Endothelial cell of umbilical vein (primary cell): ENCODE results near the gene ZNF814. TPM values are rescaled to one million over a fixed set of nuclear protein-coding genes. Genes with fewer than 3 reads are reported as not detected.

Source experiments
- BruUV-seq: library from RNA; stranded (reverse); fragments of 400-500 nt; replicated peaks from 2 replicates; lab custom pipeline; 2021; lab: Mats Ljungman, UMichigan
- CTCF ChIA-PET: fragments of 300-600, 350-600 bp; sonication (Branson Sonifier 250); formaldehyde crosslinking; loops from one replicate; lab custom pipeline; 2021; ENCODE audit warnings: antibody characterized with exemption, inconsistent platforms; lab: Charles Lee
- POLR2A ChIA-PET: fragments of 300-600, 350-600 bp; sonication (Branson Sonifier 250); formaldehyde crosslinking; loops from one replicate; lab custom pipeline; 2021; ENCODE audit warnings: antibody characterized with exemption, inconsistent platforms; lab: Charles Lee
- DNase-seq: peaks from one replicate; pipeline ENCODE4 v3.0.0-alpha.2; 2011; ENCODE audit warnings: low read depth, low spot score
- FAIRE-seq: peaks from 2 replicates; lab custom pipeline; 2011; peaks lifted over from hg19 to GRCh38; lab: Jason Lieb, UNC
- H2AFZ ChIP-seq: 2 replicates; pipeline ENCODE4 v1.6.0; 2012; ENCODE audit warnings: low read depth, low read length, control low read depth, inconsistent platforms
- H3K27ac ChIP-seq: 2 replicates; pipeline ENCODE4 v1.5.1; 2011; ENCODE audit warnings: low read depth, mild to moderate bottlenecking, control low read depth, low read length, moderate library complexity; ENCODE audit not compliant: insufficient read depth
- H3K27me3 ChIP-seq, 2 experiments: 2 replicates each; pipeline versions ENCODE4 v1.6.0 to v1.6.1; 2011; ENCODE audit warnings: low read length in 2 of 2, mixed read lengths in 1 of 2; ENCODE audit not compliant: control insufficient read depth in 2 of 2, insufficient read depth in 2 of 2
- H3K36me3 ChIP-seq, 2 experiments: 2 replicates in 1 of 2; 3 replicates in 1 of 2; pipeline ENCODE4 v1.5.1; 2011; ENCODE audit warnings: low read length in 2 of 2, mild to moderate bottlenecking in 1 of 2, moderate library complexity in 1 of 2; ENCODE audit not compliant: control insufficient read depth in 2 of 2, insufficient read depth in 2 of 2; ENCODE audit errors: extremely low read depth in 1 of 2
- H3K4me1 ChIP-seq: 3 replicates; pipeline ENCODE4 v1.5.1; 2011; ENCODE audit warnings: mild to moderate bottlenecking, low read length; ENCODE audit not compliant: control insufficient read depth, insufficient read depth; ENCODE audit errors: extremely low read depth
- H3K4me2 ChIP-seq: 2 replicates; pipeline ENCODE4 v1.6.1; 2011; ENCODE audit warnings: low read length, control low read depth, mixed read lengths; ENCODE audit not compliant: insufficient read depth
- H3K4me3 ChIP-seq, 3 experiments: fragments of 200-600 bp in 1 of 3; sonication (generic), shearing (Covaris generic) in 1 of 3; replicated peaks in 1 of 3; 2 replicates each; pipeline ENCODE4 v1.5.1; 2011 to 2016; ENCODE audit warnings: control low read depth in 3 of 3, low read length in 3 of 3, mild to moderate bottlenecking in 2 of 3, inconsistent platforms in 1 of 3, low read depth in 1 of 3, moderate library complexity in 1 of 3; ENCODE audit not compliant: insufficient read depth in 1 of 3
- H3K79me2 ChIP-seq: 2 replicates; pipeline ENCODE4 v1.6.0; 2012; ENCODE audit warnings: low read length, inconsistent platforms; ENCODE audit not compliant: control insufficient read depth, insufficient read depth
- H3K9ac ChIP-seq: replicated peaks from 2 replicates; pipeline ENCODE3; 2011; ENCODE audit warnings: low read length, control low read depth; ENCODE audit not compliant: insufficient read depth; ENCODE audit errors: extremely low read depth
- H3K9me1 ChIP-seq: replicated peaks from 3 replicates; pipeline ENCODE4 v1.6.0; 2011; ENCODE audit warnings: mild to moderate bottlenecking, low read length; ENCODE audit not compliant: control insufficient read depth, insufficient read depth; ENCODE audit errors: extremely low read depth
- H3K9me3 ChIP-seq: replicated peaks from 2 replicates; pipeline ENCODE4 v1.5.1; 2012; ENCODE audit warnings: low read length, inconsistent platforms; ENCODE audit not compliant: control insufficient read depth, insufficient read depth
- H4K20me1 ChIP-seq: replicated peaks from 2 replicates; pipeline ENCODE3; 2011; ENCODE audit warnings: mild to moderate bottlenecking, low read length; ENCODE audit not compliant: control insufficient read depth, insufficient read depth; ENCODE audit errors: extremely low read depth
- EZH2 ChIP-seq: IDR thresholded peaks from 2 replicates; pipeline ENCODE4 v1.6.1; 2012; ENCODE audit warnings: borderline replicate concordance, low read depth, mild to moderate bottlenecking, moderate library complexity, low read length, inconsistent platforms; ENCODE audit not compliant: severe bottlenecking
- FOS ChIP-seq: IDR thresholded peaks from 2 replicates; pipeline ENCODE4 v1.6.1; 2011; ENCODE audit warnings: mild to moderate bottlenecking, low read length, moderate library complexity, borderline replicate concordance; ENCODE audit not compliant: insufficient read depth
- GATA2 ChIP-seq: IDR thresholded peaks from 2 replicates; pipeline ENCODE4 v1.7.0; 2011; ENCODE audit warnings: low read depth, mild to moderate bottlenecking, moderate library complexity, mixed read lengths, low read length; ENCODE audit not compliant: insufficient read length, insufficient read depth
- JUN ChIP-seq: IDR thresholded peaks from 2 replicates; pipeline ENCODE4 v1.6.1; 2011; ENCODE audit warnings: borderline replicate concordance, low read depth; ENCODE audit not compliant: insufficient read length, insufficient read depth
- MYC ChIP-seq: IDR thresholded peaks from one replicate; pipeline ENCODE4 v1.6.1; 2011; ENCODE audit warnings: mild to moderate bottlenecking, low read depth, low read length
- POLR2A ChIP-seq: IDR thresholded peaks from 2 replicates; pipeline ENCODE4 v1.6.1; 2012; ENCODE audit warnings: low read depth, mild to moderate bottlenecking, control low read depth, low read length
- POLR2AphosphoS5 ChIP-seq: IDR thresholded peaks from 2 replicates; pipeline ENCODE4 v1.6.1; 2012; ENCODE audit warnings: low read depth, mild to moderate bottlenecking, control low read depth, low read length, moderate library complexity; ENCODE audit not compliant: insufficient read depth
- dilution Hi-C: fragments of 300-500 bp; cut with MboI; formaldehyde crosslinking; loops from one replicate; pipeline ENCODE4 v1.15.0; 2019; ENCODE audit warnings: low sequenced_read_pairs; ENCODE audit not compliant: extremely low pct_ligation_motif_present
- intact Hi-C: fragments of 100-400 bp; cut with micrococcal nuclease; formaldehyde crosslinking; loops from one replicate; pipeline ENCODE4 v1.10.0; 2022
- polyA plus RNA-seq, 4 experiments: library from polyadenylated mRNA; depleted of rRNA in 3 of 4; stranded (reverse) in 3 of 4; unstranded in 1 of 4; fragments of >200 nt; gene quantifications; 2 replicates each; pipeline versions ENCODE4 v1.2.1 to v1.2.3, GENCODE V29; 2011 to 2012; ENCODE audit warnings: missing spikeins in 1 of 4
- total RNA-seq: library from RNA; stranded (reverse); gene quantifications from 2 replicates; pipeline ENCODE4 v1.2.3, GENCODE V29; 2021
- TF ChIP-seq, protein P1 (sequence below): IDR thresholded peaks from 2 replicates; pipeline ENCODE4 v1.6.1; 2011; ENCODE audit not compliant: insufficient read depth, insufficient read length
- TF ChIP-seq, protein P2 (sequence below), 2 donors: IDR thresholded peaks; 1 replicate in 1 of 2; 2 replicates in 1 of 2; pipeline ENCODE4 v1.5.1; 2011; ENCODE audit warnings: low read length in 2 of 2, mild to moderate bottlenecking in 2 of 2, moderate library complexity in 2 of 2, control low read depth in 1 of 2, inconsistent platforms in 1 of 2, low read depth in 1 of 2; ENCODE audit not compliant: insufficient read depth in 1 of 2; ENCODE audit errors: extremely low read depth in 1 of 2

ZNF814 gene
- total and polyA plus RNA-seq, 2 donors (not counting 3 experiments of a cell fraction or from before 2014, with no cell fraction given) = 5.7 to 7.9 TPM

DNA sequence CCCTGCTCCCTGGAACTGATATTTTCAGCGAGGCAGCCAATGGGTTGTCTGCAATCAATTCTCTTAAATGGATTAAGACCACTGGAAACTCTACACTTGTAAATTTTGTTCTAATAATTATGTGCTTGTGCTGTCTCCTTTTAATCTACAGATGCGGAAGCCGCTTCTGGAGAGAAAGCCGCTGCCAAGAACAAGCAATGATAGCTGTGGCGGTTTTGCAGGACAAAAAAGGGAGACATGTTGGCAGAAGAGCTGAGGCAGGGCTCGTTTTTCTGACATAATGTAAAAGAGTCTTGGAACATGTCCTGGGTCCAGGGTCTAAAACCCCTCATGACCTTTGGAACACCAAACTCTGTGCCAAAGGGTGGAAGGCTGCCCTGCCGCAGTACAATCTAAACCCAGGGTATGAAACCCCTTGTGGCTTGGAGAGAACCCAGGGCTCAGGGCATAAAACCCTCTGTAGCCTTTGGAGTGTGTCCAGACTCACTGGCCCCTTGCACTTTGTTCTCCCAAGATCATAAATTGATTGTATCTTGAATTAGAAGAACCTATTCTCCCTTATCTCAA is 14.9 kb upstream of the ZNF814 start:
- dilution Hi-C loops = no loop called here
- FAIRE-seq (no peak), DNase-seq (no peak)
- ChIA-PET POLR2A (no interaction called here), CTCF (interaction anchor here (1.5 kb wide), 1 partner anchor 13 kb away, joined by 6 read pairs; the partner anchor contains the start of gene ZNF417)
- no peaks in the 10 kb centered on the region for H3K27me3 ChIP-seq
- BruUV-seq = no TSS peak
- intact Hi-C loops = loop anchor here (1.0 kb wide), 1 partner anchor 165 kb away; no protein-coding TSS in a partner anchor
- H4K20me1 ChIP-seq = no peaks in the 10 kb centered on the region
- no peak overlapping the region for H3K27ac ChIP-seq
- no peak overlapping the region for H3K4me2 ChIP-seq
- TF ChIP-seq EZH2 = no peak
- TF ChIP-seq, protein P1, sequence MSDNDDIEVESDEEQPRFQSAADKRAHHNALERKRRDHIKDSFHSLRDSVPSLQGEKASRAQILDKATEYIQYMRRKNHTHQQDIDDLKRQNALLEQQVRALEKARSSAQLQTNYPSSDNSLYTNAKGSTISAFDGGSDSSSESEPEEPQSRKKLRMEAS = no peak
- TF ChIP-seq, protein P2, sequence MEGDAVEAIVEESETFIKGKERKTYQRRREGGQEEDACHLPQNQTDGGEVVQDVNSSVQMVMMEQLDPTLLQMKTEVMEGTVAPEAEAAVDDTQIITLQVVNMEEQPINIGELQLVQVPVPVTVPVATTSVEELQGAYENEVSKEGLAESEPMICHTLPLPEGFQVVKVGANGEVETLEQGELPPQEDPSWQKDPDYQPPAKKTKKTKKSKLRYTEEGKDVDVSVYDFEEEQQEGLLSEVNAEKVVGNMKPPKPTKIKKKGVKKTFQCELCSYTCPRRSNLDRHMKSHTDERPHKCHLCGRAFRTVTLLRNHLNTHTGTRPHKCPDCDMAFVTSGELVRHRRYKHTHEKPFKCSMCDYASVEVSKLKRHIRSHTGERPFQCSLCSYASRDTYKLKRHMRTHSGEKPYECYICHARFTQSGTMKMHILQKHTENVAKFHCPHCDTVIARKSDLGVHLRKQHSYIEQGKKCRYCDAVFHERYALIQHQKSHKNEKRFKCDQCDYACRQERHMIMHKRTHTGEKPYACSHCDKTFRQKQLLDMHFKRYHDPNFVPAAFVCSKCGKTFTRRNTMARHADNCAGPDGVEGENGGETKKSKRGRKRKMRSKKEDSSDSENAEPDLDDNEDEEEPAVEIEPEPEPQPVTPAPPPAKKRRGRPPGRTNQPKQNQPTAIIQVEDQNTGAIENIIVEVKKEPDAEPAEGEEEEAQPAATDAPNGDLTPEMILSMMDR (IDR thresholded peaks at IDR 0.05; ENCODE audit: extremely low read depth in 1 of 2, insufficient read depth in 1 of 2, low read depth in 1 of 2, low read length in 2 of 2) = no peak
- TF ChIP-seq FOS = no peak
- no peak for TF ChIP-seq JUN
- no peak for TF ChIP-seq GATA2
- TF ChIP-seq POLR2A = no peak
- TF ChIP-seq POLR2AphosphoS5 = no peak
- no peak for TF ChIP-seq MYC
- peaks cover 0 to 2% of the 10 kb centered on the region in 2 experiments for H3K36me3 ChIP-seq
- H3K79me2 ChIP-seq = no peaks in the 10 kb centered on the region
- H3K4me1 ChIP-seq = no peaks in the 10 kb centered on the region
- no peak overlapping the region for H2AFZ ChIP-seq
- no peak overlapping the region for H3K4me3 ChIP-seq
- no peaks in the 10 kb centered on the region for H3K9me1 ChIP-seq
- H3K9ac ChIP-seq = no peak overlapping the region
- peaks cover 4% of the 10 kb centered on the region for H3K9me3 ChIP-seq
